Pancreas (tissue), 10 donors: Measurements from ENCODE around the gene GOLGB1. TPM values are rescaled to one million over a fixed set of nuclear protein-coding genes. Genes with fewer than 3 reads are reported as not detected.

Experiments
- ATAC-seq, 4 donors: fragments of 200-7000 bp; cut with Tn5 transposase; one replicate each; pipeline versions ENCODE4 v1.8.0 to v1.9.1; 2020; ENCODE audit warnings: mild to moderate bottlenecking in 4 of 4, moderate library complexity in 4 of 4
- DNase-seq, 6 donors: peaks; one replicate each; pipeline ENCODE4 v3.0.0-alpha.2; 2020
- FAIRE-seq: peaks from 2 replicates; lab custom pipeline; 2012; peaks lifted over from hg19 to GRCh38; lab: Jason Lieb, UNC
- H3K27ac ChIP-seq, 4 donors: fragments of 200-600 bp; sonication (generic); 1 replicate in 3 of 4; 2 replicates in 1 of 4; pipeline versions ENCODE4 v1.5.0 to v1.8.0; 2020
- H3K27me3 ChIP-seq, 4 donors: fragments of 200-600 bp; one replicate each; pipeline ENCODE4 v1.8.0; 2021
- H3K36me3 ChIP-seq, 3 donors: fragments of 200-600 bp; sonication (generic) in 1 of 3; one replicate each; pipeline versions ENCODE4 v1.5.0 to v1.8.0; 2020 to 2021
- H3K4me1 ChIP-seq, 3 donors: fragments of 200-600 bp; one replicate each; pipeline ENCODE4 v1.8.0; 2021
- H3K4me3 ChIP-seq, 4 donors: fragments of 200-600 bp; sonication (generic) in 2 of 4; one replicate each; pipeline versions ENCODE4 v1.5.0 to v1.8.0; 2020 to 2021
- H3K9me3 ChIP-seq, 4 donors: fragments of 200-600 bp; one replicate each; pipeline ENCODE4 v1.8.0; 2021
- CTCF ChIP-seq, 4 donors: fragments of 200-600 bp; sonication (generic) in 3 of 4; IDR thresholded peaks; one replicate each; pipeline versions ENCODE4 v1.5.0 to v1.8.0; 2021; ENCODE audit warnings: antibody characterized with exemption in 4 of 4
- WGBS, 2 donors: extraction: QIAGEN DNeasy Blood & Tissue Kit; methylation state at CpG; one replicate each; pipeline ENCODE4 v1.1.7; 2013; 5-methylcytosine and 5-hydroxymethylcytosine counted together
- intact Hi-C, 3 donors: fragments of 100-400 bp; cut with DNase I; formaldehyde crosslinking; loops; one replicate each; pipeline versions ENCODE4 v1.11.1 to v1.14.2; 2022
- polyA plus RNA-seq, 2 donors: library from polyadenylated mRNA; stranded (reverse); fragments of 200-250 nt; gene quantifications; one replicate each; pipeline ENCODE4 v1.2.3, GENCODE V29; 2013
- total RNA-seq, 6 donors: library from RNA; stranded (reverse); fragmentation: NEBNext Ultra II Directional in 4 of 6; extraction: Animal tissue kit (Norgen Biotek cat#: 25700) in 4 of 6; gene quantifications; one replicate each; pipeline versions ENCODE4 v1.2.1 to v1.2.4, GENCODE V29; 2021 to 2023
- donor health status: healthy with polysubstance abuse.
- donor health status: DM: no; HTN: no; CAD: no; lungs with moderate emphysema.
- donor health status: DM: no; HTN: no; CAD: no.
- donor health status: control.
- donor health status: control.
- donor health status: Bipolar disorder and iron deficiency.
- donor health status: DM: yes; HTN: yes; CAD: no.
- donor health status: DM: no; HTN: no; CAD: no.
- donor health status: DM: no; HTN: no; CAD: no.
- donor health status: DM: yes; HTN: yes; CAD: no.

GOLGB1 gene
- total RNA-seq: 10 to 100 TPM; 32.9 to 45.0 (median 37.5) TPM
- 10 to 100 TPM; 18.9 to 28.9 TPM for polyA plus RNA-seq

- Histone ChIP-seq H3K9me3 (no peaks in the 10 kb centered on the region), H3K27me3 (no peaks in the 10 kb centered on the region), H3K36me3 (no peaks in the 10 kb centered on the region), H3K4me3 (peak within 1 kb of the TSS; percentile 50 to 83 (median 70)), H3K4me1 (peaks cover 23 to 26% (median 25%) of the 10 kb centered on the region in 3 donors), H3K27ac (peak within 1 kb of the TSS; percentile 93 to 99 (median 97))
- peak; percentile 90 to 97 (median 94) for DNase-seq
- peak; percentile 94 to 98 (median 94) for ATAC-seq
- intact Hi-C loops: no loop called here
- FAIRE-seq: peak; percentile 97
- TF ChIP-seq CTCF (IDR thresholded peaks at IDR 0.05): no peak
- 0 to 1% methylated on average over 43 to 51 of the region's 51 CpGs for WGBS, 2 donors
Observed at GRCh38 chr3:121749276-121750086, at the start of gene GOLGB1. TSS of gene GOLGB1 (minus strand) at chr3:121749741. CDS start at chr3:121730971, 18,770 bp downstream.

GRCh38 chr3:121796970-121797369 lies 47.4 kb upstream of the GOLGB1 start:
- intact Hi-C loops: no loop called here
- 0 to 3% methylated on average over 1 of the region's 1 CpG for WGBS, 2 donors
- Histone ChIP-seq H3K4me3 (no peak overlapping the region), H3K27ac (no peak overlapping the region), H3K9me3 (no peaks in the 10 kb centered on the region), H3K4me1 (peaks cover 0 to 4% (median 0%) of the 10 kb centered on the region in 3 donors), H3K27me3 (no peaks in the 10 kb centered on the region), H3K36me3 (peaks cover 0 to 12% (median 4%) of the 10 kb centered on the region in 3 donors)
- DNase-seq: no peak
- no peak for TF ChIP-seq CTCF (IDR thresholded peaks at IDR 0.05)
- FAIRE-seq: peak; percentile 13
- ATAC-seq: peak; percentile 60 to 86 (median 76)

DNA sequence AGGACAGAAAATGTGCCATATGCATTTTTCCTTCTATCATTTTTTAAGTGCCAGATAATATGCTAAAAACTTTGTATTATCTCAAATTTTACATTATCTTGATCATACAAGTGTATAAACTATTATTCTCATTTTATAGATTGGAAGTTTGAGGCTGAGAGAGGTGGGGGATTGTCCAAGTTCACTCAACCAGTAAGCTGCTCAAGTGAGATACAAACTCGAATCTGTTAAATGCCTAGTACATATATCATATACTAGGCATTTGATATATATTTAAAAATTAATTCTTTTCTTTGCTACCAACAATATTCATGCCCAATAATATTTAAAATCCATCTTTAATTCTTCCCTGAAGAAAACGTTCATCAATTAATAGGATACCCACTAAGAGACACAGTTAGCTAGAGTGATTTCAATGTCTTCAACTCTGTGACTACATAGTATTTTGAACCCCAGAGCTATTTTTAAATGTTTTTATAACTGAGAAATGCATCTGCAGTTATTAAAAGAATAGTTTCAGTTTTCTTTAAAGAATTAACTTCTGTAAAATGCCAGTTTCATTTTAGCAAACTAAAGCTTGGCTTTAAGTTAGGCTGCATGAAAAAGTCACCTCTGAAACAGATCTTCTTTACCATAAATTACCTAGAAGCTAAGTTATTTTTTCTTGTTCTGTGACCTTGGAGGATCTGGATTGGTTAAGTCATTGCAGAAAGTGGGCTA lies 44.9 kb upstream of the GOLGB1 start:
- TF ChIP-seq CTCF (IDR thresholded peaks at IDR 0.05): no peak
- ATAC-seq (no peak), DNase-seq (no peak), FAIRE-seq (no peak)
- Histone ChIP-seq H3K27ac (no peak overlapping the region), H3K9me3 (no peaks in the 10 kb centered on the region), H3K4me3 (no peak overlapping the region), H3K27me3 (no peaks in the 10 kb centered on the region), H3K4me1 (peaks cover 0 to 4% (median 0%) of the 10 kb centered on the region in 3 donors), H3K36me3 (peaks cover 0 to 12% (median 4%) of the 10 kb centered on the region in 3 donors)
- intact Hi-C loops: no loop called here
- 90 to 91% methylated on average over 2 of the region's 2 CpGs for WGBS, 2 donors

- DNase-seq (no peak), FAIRE-seq (no peak), ATAC-seq (no peak)
- Histone ChIP-seq H3K27me3 (no peaks in the 10 kb centered on the region), H3K4me3 (no peak overlapping the region), H3K4me1 (peaks cover 0 to 4% (median 0%) of the 10 kb centered on the region in 3 donors), H3K9me3 (no peaks in the 10 kb centered on the region), H3K27ac (no peak overlapping the region), H3K36me3 (peaks cover 0 to 21% (median 0%) of the 10 kb centered on the region in 3 donors)
- 96 to 98% methylated on average over 3 of the region's 3 CpGs for WGBS, 2 donors
- no peak for TF ChIP-seq CTCF (IDR thresholded peaks at IDR 0.05)
- intact Hi-C loops: no loop called here
Observed at GRCh38 chr3:121793078-121793477, 43.5 kb upstream of the GOLGB1 start.
